AG04449 (cell line): ENCODE results near the gene SIL1.

Experiments
- CTCF ChIA-PET: fragments of 350-600 bp; formaldehyde crosslinking; extraction: SDS; loops from one replicate; lab custom pipeline; 2021; ENCODE audit warnings: antibody characterized with exemption; lab: Yijun Ruan, JAX
- POLR2A ChIA-PET: fragments of 400-600, 350-600 bp; formaldehyde crosslinking; extraction: SDS; loops from one replicate; lab custom pipeline; 2020; ENCODE audit warnings: antibody characterized with exemption, inconsistent platforms; lab: Yijun Ruan, JAX
- DNase-seq: peaks from one replicate; pipeline ENCODE4 v3.0.0-alpha.2; 2010; ENCODE audit warnings: low read depth, low spot score
- H3K4me3 ChIP-seq: 2 replicates; pipeline ENCODE4 v1.5.1; 2011; ENCODE audit warnings: low read depth, mild to moderate bottlenecking, control low read depth, low read length
- CTCF ChIP-seq: IDR thresholded peaks from one replicate; pipeline ENCODE4 v1.5.1; 2011; ENCODE audit warnings: mild to moderate bottlenecking, moderate library complexity, low read length, control low read depth, inconsistent platforms; ENCODE audit not compliant: insufficient read depth; ENCODE audit errors: missing control alignments

Gene SIL1

DNA sequence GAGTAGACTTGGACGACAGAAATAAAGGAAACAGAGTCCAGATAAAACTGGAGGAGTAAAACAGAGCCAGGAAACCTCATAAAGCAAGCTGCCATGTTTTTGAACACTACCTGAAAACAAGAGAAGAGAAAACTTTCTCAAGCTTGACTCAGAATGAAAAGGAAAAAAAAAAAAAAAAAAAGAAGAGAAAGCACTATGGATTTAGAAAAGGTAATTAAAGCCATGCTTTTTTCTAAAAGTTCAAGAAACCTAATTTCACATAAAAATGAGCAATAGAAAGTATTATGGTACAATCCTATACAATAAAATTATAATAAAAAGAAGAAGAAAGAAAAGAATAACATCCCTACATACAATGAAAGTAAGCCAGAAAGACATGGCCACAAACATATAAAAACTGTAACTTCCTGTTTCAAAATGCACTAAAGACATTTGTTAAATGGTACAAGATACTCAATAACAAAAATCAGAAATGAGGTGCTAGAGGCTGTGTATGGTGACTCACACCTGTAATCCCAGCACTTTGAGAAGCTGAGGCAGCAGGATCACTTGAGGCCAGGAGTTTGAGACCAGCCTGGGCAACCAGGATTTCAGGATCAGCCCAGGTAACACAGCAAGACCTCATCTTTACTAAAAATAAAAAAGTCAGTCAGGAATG is 129.5 kb downstream of the SIL1 start:
- DNase-seq = no peak
- ChIA-PET CTCF (no interaction called here), POLR2A (no interaction called here)
- no peak overlapping the region for H3K4me3 ChIP-seq
- TF ChIP-seq CTCF = no peak

- ChIA-PET POLR2A (no interaction called here), CTCF (no interaction called here)
- DNase-seq = no peak
- H3K4me3 ChIP-seq = no peak overlapping the region
- no peak for TF ChIP-seq CTCF
Measured at GRCh38 chr5:139068060-139068459, 130.1 kb downstream of the SIL1 start.

DNA sequence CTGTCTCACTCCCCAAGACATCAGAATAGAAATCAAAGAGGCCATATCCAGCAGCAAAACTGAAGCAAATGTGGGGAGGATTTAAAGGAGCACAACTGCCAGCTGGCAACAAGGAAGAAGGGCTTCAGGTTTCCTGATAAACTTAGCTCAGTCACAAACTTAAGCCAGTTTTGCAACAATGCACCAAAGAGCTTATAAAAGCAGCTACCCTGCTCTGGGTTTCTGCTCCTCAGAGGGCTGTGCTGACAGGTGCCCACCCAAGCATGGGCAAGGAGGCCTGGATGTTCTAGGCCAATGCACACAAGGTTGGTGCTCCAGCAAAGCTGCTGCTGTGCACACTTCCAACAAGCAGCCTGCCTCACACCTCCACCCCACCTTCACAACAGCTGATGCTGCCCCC is 132.9 kb downstream of the SIL1 start:
- CTCF ChIA-PET = no interaction called here
- POLR2A ChIA-PET = no interaction called here
- no peak overlapping the region for H3K4me3 ChIP-seq
- no peak for TF ChIP-seq CTCF
- no peak for DNase-seq

DNA sequence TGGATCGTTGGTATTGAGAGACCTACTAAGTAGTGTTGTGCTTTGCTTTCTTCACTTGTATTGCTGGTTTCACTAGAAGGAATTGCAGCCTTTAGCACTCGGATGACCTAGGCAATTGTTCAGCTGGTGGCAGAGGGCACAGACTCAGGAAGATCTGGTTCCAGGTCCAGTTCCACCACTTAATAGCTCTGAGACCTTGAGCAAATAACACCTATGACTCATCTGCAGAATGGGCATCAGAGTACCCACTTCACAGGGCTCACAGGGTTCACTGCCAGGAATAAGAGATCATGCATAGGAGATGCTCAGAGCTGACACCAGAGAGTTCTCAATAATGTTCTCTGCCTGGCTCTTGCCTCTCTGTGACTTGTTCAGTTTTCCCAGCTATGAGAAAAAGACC is 133.6 kb downstream of the SIL1 start:
- no peak overlapping the region for H3K4me3 ChIP-seq
- ChIA-PET CTCF (interaction anchor here (0.9 kb wide), 1 partner anchor 16 kb away, joined by 3 read pairs; no protein-coding TSS in a partner anchor), POLR2A (no interaction called here)
- TF ChIP-seq CTCF = no peak
- no peak for DNase-seq

- DNase-seq = no peak
- no peak overlapping the region for H3K4me3 ChIP-seq
- ChIA-PET CTCF (interaction anchor here (1.3 kb wide), 1 partner anchor 26 kb away, joined by 3 read pairs; no protein-coding TSS in a partner anchor), POLR2A (no interaction called here)
- TF ChIP-seq CTCF = no peak
Measured at GRCh38 chr5:139063664-139064054, 134.5 kb downstream of the SIL1 start.

- ChIA-PET POLR2A (no interaction called here), CTCF (interaction anchor here (1.3 kb wide), 1 partner anchor 26 kb away, joined by 3 read pairs; no protein-coding TSS in a partner anchor)
- no peak overlapping the region for H3K4me3 ChIP-seq
Measured at GRCh38 chr5:139062910-139063663, 135.1 kb downstream of the SIL1 start.

More at GRCh38 chr5:139062910-139063663, 135.1 kb downstream of the SIL1 start:
- no peak for TF ChIP-seq CTCF
- no peak for DNase-seq
